SK-N-SH treated with all-trans-retinoic acid at 6 μM for 48 hours (cell line): ENCODE results near the gene C9orf78.
A peak's percentile ranks its signal among the peaks of the same experiment; 100 is the strongest.

ENCODE experiments used
- ATAC-seq: fragments of 200-7000 bp; cut with Tn5 transposase; 3 replicates; pipeline ENCODE4 v1.9.1; 2020; ENCODE audit warnings: mild to moderate bottlenecking, moderate library complexity
- ARNTL ChIP-seq: fragments of 450-650 bp; formaldehyde crosslinking; IDR thresholded peaks from 2 replicates; pipeline ENCODE4 v1.5.0; 2020; ENCODE audit warnings: low read depth, mild to moderate bottlenecking, moderate library complexity, borderline replicate concordance
- BACH2 ChIP-seq: fragments of 250-450 bp; sonication (Bioruptor Pico); IDR thresholded peaks from 2 replicates; pipeline ENCODE4 v1.9.0; 2021; ENCODE audit warnings: mild to moderate bottlenecking, borderline replicate concordance
- CREB5 ChIP-seq: fragments of 250-450 bp; sonication (Bioruptor Pico); IDR thresholded peaks from 2 replicates; pipeline ENCODE4 v1.5.1; 2020; ENCODE audit warnings: low read depth, mild to moderate bottlenecking, moderate library complexity
- CSDC2 ChIP-seq: fragments of 250-450 bp; sonication (Bioruptor Pico); IDR thresholded peaks from 2 replicates; pipeline ENCODE4 v1.5.0; 2020; ENCODE audit warnings: mild to moderate bottlenecking, moderate library complexity
- CSRNP3 ChIP-seq: fragments of 250-450 bp; sonication (Bioruptor Pico); IDR thresholded peaks from 2 replicates; pipeline ENCODE4 v1.5.1; 2021; ENCODE audit warnings: mild to moderate bottlenecking, moderate library complexity
- ESRRG ChIP-seq: fragments of 250-450 bp; sonication (Bioruptor Pico); IDR thresholded peaks from 2 replicates; pipeline ENCODE4 v1.6.1; 2021; ENCODE audit warnings: mild to moderate bottlenecking
- GLIS3 ChIP-seq: fragments of 250-450 bp; sonication (Bioruptor Pico); IDR thresholded peaks from 2 replicates; pipeline ENCODE4 v1.5.0; 2020; ENCODE audit warnings: mild to moderate bottlenecking, moderate library complexity
- ISL1 ChIP-seq: fragments of 250-450 bp; sonication (Bioruptor Pico); IDR thresholded peaks from 2 replicates; pipeline ENCODE4 v2.1.2; 2022; ENCODE audit warnings: mild to moderate bottlenecking, moderate library complexity
- OSR1 ChIP-seq: fragments of 250-450 bp; sonication (Bioruptor Pico); IDR thresholded peaks from 2 replicates; pipeline ENCODE4 v1.8.0; 2022; ENCODE audit warnings: moderate library complexity, mild to moderate bottlenecking, inconsistent platforms
- PATZ1 ChIP-seq: fragments of 250-450 bp; sonication (Bioruptor Pico); IDR thresholded peaks from 2 replicates; pipeline ENCODE4 v1.8.0; 2020; ENCODE audit warnings: mild to moderate bottlenecking, moderate library complexity, borderline replicate concordance
- POU6F1 ChIP-seq: fragments of 250-450 bp; sonication (Bioruptor Pico); IDR thresholded peaks from 2 replicates; pipeline ENCODE4 v1.8.0; 2021; ENCODE audit warnings: low read depth, mild to moderate bottlenecking, moderate library complexity, borderline replicate concordance
- PPARA ChIP-seq: fragments of 250-450 bp; sonication (Bioruptor Pico); IDR thresholded peaks from 2 replicates; pipeline ENCODE4 v1.5.0; 2020; ENCODE audit warnings: mild to moderate bottlenecking, borderline replicate concordance
- RARB ChIP-seq: fragments of 250-450 bp; sonication (Bioruptor Pico); IDR thresholded peaks from 2 replicates; pipeline ENCODE4 v1.8.0; 2021; ENCODE audit warnings: mild to moderate bottlenecking, moderate library complexity
- SNAI2 ChIP-seq: fragments of 250-450 bp; sonication (Bioruptor Pico); IDR thresholded peaks from 2 replicates; pipeline ENCODE4 v1.5.0; 2020; ENCODE audit warnings: mild to moderate bottlenecking, moderate library complexity
- TCF4 ChIP-seq: fragments of 250-450 bp; sonication (Bioruptor Pico); IDR thresholded peaks from 2 replicates; pipeline ENCODE4 v1.8.0; 2021; ENCODE audit warnings: mild to moderate bottlenecking, moderate library complexity, borderline replicate concordance
- TOX ChIP-seq: fragments of 250-450 bp; sonication (Bioruptor Pico); IDR thresholded peaks from 2 replicates; pipeline ENCODE4 v1.8.0; 2021; ENCODE audit warnings: mild to moderate bottlenecking, moderate library complexity, borderline replicate concordance
- ZC3H10 ChIP-seq: fragments of 250-450 bp; sonication (Bioruptor Pico); IDR thresholded peaks from 2 replicates; pipeline ENCODE4 v1.5.1; 2021; ENCODE audit warnings: mild to moderate bottlenecking, moderate library complexity
- ZFP3 ChIP-seq: fragments of 250-450 bp; sonication (Bioruptor Pico); IDR thresholded peaks from 2 replicates; pipeline ENCODE4 v1.5.0; 2020; ENCODE audit warnings: mild to moderate bottlenecking, moderate library complexity
- ZFP30 ChIP-seq: fragments of 450-650 bp; formaldehyde crosslinking; IDR thresholded peaks from 2 replicates; pipeline ENCODE4 v1.5.0; 2022; ENCODE audit warnings: mild to moderate bottlenecking, moderate library complexity
- ZNF70 ChIP-seq: fragments of 450-650 bp; formaldehyde crosslinking; IDR thresholded peaks from 2 replicates; pipeline ENCODE4 v1.5.0; 2020; ENCODE audit warnings: mild to moderate bottlenecking, moderate library complexity
- ZNF8 ChIP-seq: fragments of 450-650 bp; formaldehyde crosslinking; IDR thresholded peaks from 2 replicates; pipeline ENCODE4 v1.5.0; 2020; ENCODE audit warnings: mild to moderate bottlenecking, moderate library complexity

C9orf78 gene

GRCh38 chr9:129783516-129784361 is 51.3 kb downstream of the C9orf78 start:
- TF ChIP-seq TOX (CRISPR knock-in tag) = no peak
- TF ChIP-seq TCF4 (CRISPR knock-in tag) = no peak
- no peak for TF ChIP-seq BACH2 (CRISPR knock-in tag)
- TF ChIP-seq RARB = no peak
- no peak for TF ChIP-seq CREB5
- no peak for TF ChIP-seq ZFP30 (CRISPR knock-in tag)
- TF ChIP-seq PPARA (CRISPR knock-in tag) = no peak
- no peak for TF ChIP-seq ZFP3 (CRISPR knock-in tag)
- TF ChIP-seq ESRRG = no peak
- no peak for TF ChIP-seq ZNF8 (CRISPR knock-in tag)
- TF ChIP-seq ZNF70 = no peak
- TF ChIP-seq CSDC2 (CRISPR knock-in tag) = no peak
- no peak for TF ChIP-seq ISL1
- no peak for TF ChIP-seq GLIS3
- no peak for TF ChIP-seq CSRNP3
- no peak for TF ChIP-seq PATZ1 (CRISPR knock-in tag)
- TF ChIP-seq OSR1 = no peak
- no peak for TF ChIP-seq POU6F1 (CRISPR knock-in tag)
- no peak for TF ChIP-seq ZC3H10 (CRISPR knock-in tag)
- no peak for TF ChIP-seq ARNTL (CRISPR knock-in tag)
- peak; percentile 98 for ATAC-seq

- no peak for ATAC-seq
- TF ChIP-seq RARB (no peak), ZFP3 (CRISPR knock-in tag) (no peak), PATZ1 (CRISPR knock-in tag) (no peak), CSRNP3 (no peak), GLIS3 (no peak), ESRRG (no peak), OSR1 (no peak), POU6F1 (CRISPR knock-in tag) (no peak), SNAI2 (CRISPR knock-in tag) (no peak), ARNTL (CRISPR knock-in tag) (no peak), TOX (CRISPR knock-in tag) (no peak)
These were observed 53.1 kb downstream of the C9orf78 start for GRCh38 chr9:129781981-129782380.
